Renal cortical epithelial cell (primary cell): ENCODE results near the gene SHISAL1. TPM values are rescaled to one million over a fixed set of nuclear protein-coding genes. Genes with fewer than 3 reads are reported as not detected.
A peak's percentile ranks its signal among the peaks of the same experiment; 100 is the strongest.

Source experiments
- DNase-seq: peaks from one replicate; pipeline ENCODE4 v3.0.0-alpha.2; 2011; ENCODE audit warnings: low read depth
- total RNA-seq: library from RNA; depleted of rRNA; stranded (reverse); fragments of >200 nt; gene quantifications from 2 replicates; pipeline ENCODE4 v1.2.3, GENCODE V29; 2014

SHISAL1 gene
- total RNA-seq: 0.05 TPM in 1 of 2 replicates, not detected in the other

DNA sequence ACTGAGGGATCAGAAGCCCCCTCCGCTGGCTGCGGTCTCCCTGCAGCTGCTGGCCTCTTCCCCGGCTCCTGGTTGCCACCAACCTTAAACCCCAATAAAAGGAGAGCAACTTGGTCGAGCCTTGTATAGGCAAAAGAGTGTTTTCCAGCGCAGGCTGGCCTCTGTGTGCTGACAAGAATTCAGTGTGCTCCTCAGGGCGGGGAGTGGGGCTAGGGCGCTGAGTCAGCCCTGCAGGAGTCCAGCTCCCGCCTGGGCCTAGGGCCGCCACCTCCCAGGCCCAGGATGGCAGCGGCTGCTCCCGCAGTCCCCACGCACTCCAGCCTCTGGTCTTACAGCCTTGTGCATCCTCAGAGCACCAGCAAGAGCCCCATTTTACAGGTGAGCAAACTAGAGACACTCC lies at the start of gene SHISAL1:
TSS of gene SHISAL1 (minus strand) at position 186 of the 400 bp plus-strand sequence. CDS start 12,006 bp downstream, outside the sequence.
- no peak for DNase-seq

DNA sequence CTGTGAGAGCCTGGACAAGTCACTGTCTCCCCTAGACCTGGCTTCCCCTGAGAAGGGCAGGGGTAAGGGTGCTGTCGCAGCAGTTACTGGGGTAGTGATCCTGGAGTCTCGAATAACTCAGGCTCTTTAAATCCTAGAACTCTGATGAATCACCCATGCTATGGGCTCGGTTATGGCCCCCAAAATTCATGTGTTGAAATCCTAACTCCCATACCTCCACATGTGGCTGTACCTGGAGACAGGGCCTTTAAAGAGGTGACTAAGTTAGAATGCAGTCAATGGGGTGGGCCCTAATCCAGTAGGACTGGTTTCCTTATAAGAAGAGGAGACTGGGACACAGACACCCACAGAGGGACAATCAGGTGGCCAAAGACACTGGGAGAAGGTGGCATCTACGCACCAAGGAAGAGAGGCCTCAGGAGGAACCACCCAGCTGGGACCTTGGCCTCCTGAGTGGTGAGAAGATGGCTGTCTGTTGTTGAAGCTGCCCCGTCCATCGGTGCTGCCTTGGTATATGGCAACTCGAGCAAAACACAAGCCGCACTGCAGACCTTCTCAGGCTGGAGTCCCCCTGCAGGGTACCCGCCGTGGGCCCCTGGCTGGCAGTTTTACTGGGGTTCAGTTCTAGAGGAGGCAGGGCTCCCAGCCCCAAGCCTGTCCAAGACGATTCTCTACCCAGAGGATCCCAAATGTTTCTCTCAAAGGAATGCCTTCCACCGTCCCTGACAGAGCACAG lies 48.8 kb upstream of the SHISAL1 start:
- DNase-seq: no peak

DNA sequence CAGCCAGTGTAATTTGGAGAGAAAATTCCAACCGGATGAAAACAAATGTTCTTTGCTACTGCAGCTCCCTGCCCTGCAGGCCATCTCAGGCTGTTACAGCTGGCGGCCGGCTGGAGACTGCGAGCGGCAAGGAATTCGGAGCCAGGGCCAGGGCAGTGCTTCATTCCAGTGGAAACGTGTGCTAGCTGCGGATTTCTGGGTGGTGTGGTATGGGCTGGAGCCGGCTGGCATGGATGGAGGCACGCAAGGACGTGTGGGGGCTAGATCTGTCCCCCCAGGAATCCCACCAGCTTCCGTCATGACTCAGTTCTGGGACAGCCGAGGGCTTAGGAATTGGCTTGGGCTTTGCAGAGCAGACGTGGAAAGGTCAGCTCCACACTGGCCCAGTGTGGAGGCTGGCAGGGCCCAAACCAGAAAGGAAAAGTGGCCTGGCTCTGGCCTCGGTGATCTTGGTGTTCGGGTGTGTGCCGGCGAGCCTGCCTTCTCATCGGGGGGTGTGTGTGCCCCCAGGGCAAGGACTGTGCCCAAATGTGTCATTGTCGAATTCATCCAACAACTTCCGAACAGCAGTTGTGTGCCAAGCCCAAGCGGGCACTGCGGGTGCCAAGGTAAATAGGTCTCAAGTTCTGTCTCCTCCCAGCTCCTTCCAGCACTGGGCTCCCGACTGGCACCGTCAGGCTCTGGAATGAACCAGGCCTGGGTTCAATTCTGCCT lies 48.1 kb upstream of the SHISAL1 start:
- DNase-seq: no peak

DNA sequence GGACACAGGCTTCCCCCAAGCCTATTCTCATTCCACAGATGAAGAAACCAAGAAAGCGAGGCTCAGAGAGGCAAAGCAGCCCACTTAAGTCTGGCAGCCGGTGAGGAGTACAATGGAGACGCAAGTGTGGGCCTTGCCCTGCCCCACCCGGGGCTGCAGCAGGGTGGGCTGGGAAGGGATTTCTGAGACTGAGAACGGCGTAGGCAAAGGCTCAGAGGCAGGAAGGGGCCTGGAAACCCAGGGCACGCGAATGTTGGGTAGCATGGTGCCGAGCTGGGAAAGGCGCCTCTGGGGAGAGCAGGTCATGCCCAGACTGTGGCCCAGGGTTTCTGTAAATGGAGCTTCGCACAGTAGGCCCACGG lies 47.5 kb upstream of the SHISAL1 start:
- no peak for DNase-seq

DNA sequence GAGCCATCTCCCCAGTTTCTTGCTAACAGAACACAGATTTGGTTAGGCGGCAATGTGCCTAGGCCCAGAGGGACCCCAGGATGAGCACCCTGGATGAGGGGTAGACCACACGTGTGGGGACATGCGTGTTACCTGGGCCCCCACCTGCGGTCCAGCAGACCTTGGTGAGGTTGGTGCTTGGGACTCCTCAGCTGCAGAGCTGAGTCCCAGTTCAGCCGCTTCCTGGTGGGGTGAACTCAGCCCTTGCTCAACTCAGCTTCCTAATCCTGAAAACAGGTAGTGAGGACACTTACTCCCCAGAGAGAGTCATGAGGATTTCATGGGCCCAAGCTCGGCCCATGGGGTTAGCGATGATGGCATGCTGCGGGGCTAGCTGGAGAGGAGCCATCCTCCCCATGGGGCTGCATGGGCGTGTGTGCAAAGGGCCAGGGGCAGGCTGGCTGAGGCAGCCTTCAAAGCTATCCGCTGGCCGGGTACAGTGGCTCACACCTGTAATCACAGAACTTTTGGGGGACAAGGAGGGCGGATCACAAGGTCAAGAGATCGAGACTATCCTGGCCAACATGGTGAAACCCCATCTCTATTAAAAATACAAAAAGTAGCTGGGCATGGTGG lies 46.9 kb upstream of the SHISAL1 start:
- no peak for DNase-seq

DNA sequence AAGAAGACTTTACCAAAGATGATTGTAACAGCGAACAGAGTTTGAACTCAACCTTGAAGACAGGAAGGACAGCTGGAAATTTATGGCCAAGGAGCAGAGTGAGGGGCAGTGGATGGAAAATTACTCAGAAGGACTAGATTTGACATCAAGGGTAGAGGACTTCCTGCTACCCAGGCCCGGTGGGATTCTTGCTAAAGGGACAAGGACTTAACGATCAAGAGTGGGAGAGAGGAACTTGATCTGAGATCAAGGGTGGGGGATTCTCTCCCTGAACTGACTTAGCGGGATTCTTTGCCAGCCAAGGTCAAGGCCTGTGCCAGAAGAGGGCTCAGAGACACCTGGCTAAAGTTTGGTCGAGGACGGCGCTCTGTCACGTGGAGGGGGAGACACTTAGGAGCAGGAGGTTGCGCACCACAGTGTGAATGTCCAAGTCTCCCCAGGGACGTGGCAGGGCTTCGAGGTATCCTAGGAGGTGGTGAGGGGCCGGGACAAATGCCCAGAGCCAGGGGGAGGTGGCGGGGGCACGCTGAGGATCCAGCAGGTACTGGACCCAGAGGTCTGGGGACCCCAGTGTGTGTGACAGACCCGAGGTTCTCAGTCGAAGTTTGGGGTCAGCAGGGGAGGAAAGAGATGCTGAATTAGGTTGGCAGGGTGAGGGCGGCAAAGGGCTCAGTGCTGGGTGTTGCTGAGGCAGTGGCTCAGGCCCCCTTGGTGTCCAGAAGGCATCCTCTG lies 46.1 kb upstream of the SHISAL1 start:
- no peak for DNase-seq

DNA sequence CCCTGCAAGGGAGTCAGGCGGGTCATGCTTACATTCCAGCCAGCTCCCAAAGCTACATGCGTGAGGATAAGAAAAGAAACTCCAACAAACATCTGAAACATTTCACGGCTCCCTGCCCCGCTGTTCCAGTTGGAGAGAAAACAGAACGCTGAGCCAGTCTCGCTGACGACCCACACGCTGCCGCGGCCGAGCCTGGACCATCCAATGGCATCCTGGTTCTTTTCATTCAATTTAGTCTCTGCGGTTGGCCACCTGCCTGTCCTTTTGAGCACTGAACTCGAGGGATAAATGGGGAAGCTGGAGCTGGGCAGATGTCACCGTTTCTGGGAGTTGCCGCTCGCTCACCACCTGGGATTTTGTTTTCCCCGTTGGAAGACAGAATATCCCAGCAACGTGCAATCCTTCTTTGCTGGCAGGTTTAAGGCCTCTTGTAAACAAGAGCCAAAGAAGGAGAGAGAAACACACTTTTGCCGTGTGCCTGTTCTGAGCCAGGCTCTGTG lies 45.3 kb upstream of the SHISAL1 start:
- peak; percentile 26 for DNase-seq

DNA sequence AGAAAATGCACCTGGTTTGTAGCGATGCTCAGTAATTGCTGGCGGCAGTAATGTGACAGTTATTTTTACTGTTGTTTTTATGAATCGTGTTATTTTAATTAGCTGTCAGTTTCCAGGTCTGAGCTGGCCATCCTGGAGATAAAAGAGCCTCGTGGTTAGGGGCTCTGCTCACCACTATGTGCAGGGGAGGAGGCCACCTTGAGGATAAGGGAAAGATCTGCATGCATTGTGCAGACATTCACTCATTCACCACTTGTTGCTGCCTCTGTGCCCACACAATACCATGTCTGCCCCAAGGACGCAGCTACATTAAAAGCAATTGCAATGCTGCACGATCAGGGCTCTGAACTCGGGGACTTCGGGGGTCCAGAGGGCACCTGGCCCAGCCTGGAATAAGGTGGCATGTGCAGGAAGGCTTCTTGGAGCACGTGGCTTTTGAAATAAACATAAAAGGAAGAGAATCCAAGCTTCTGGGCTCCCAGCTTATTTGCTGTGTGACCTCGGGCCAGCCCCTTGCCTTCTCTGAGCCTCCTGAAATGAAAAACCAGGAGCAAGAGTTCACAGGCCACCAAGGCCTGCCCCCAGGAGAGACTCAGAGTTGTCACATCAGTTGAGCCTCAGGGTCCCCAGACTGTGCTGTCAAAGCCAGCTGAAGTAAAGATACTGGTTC lies 44.7 kb upstream of the SHISAL1 start:
- DNase-seq: no peak

DNA sequence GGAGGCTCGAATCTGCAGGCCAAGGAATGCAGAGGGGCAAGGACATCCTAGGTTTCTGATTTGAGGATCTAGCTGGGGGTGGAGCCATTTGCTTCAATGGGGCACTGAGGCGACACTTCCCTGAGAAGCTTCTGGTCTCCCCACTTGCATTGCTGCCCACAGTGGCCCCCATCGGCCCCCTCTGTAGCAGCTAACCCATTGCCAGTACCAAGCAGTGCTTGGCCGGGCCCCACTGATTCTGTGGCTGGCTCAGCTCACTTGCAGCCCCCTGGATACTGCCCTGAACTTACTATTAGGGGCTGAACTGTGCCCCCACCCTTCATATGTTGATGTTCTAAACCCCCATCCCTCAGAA lies 42.9 kb upstream of the SHISAL1 start:
- no peak for DNase-seq

DNA sequence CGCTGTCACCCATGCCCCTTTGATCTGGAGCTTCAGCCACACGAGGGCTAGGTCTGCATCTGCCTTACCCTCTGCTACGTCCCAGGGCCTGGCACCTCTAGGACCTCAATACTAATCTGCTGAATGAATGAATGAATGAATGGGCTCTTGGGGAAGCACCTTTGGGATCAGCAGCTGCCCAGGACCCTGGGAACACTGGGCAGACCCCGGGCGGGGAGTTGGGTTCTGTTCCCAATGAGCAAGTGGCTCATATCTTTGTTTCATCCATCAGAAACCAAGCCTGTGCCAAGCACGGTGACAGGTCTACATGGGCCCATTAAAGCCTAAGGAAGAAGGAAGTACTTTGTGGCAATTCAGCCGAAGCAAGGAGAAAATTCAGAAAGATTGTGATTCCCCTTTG lies 41.5 kb upstream of the SHISAL1 start:
- DNase-seq: no peak

DNA sequence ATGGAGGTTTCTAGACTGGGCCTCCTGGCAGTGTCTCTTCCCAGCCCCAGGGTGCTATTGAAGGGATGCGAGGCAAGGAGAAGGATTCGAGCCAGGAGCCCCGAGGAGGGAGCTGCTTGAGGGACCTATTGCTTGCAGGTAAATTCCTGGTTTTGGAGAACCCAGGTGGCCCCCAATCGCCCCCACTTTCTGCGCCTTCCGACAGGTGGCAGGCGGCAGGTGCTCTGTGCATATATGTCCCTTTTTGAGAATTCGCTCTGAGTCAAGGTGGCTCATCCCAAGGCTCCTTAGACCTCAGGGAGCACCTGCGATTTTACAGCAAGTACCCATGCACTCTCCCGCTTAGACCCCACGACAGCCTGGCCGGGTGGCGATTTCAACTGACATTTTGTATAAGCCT lies 40.3 kb upstream of the SHISAL1 start:
- DNase-seq: no peak

DNA sequence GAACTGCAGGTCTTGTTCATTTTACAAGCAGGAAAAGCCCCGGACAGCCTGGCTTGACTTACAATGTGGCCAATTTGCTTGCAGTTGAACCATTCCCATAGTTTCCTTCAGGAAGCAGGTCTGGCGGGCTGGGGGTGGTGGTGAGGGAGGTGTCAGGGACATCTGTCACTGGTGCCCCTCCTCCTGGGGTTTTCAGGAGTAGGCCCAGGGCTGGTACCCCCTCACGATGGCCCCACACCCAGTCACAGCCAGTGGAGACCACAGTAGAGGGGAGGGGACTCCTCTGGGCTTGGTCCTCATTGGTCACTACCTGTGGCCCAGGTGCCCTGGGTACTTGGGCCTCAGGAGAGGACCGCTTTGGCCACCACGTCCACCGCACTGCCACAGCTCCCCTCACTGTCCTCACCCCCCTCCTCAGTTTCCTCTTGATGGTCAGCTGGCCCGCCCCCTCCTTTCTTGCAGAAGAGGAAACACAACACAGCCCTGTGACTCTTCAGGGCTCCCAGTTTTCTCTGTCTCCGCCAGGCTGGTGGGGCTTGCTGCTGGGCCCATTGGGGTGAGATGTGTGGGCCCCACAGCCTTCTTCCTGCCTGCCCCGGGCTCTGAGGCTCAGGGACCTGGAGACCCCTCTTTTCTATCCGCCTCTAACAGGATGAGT lies 39.8 kb upstream of the SHISAL1 start:
- no peak for DNase-seq

DNA sequence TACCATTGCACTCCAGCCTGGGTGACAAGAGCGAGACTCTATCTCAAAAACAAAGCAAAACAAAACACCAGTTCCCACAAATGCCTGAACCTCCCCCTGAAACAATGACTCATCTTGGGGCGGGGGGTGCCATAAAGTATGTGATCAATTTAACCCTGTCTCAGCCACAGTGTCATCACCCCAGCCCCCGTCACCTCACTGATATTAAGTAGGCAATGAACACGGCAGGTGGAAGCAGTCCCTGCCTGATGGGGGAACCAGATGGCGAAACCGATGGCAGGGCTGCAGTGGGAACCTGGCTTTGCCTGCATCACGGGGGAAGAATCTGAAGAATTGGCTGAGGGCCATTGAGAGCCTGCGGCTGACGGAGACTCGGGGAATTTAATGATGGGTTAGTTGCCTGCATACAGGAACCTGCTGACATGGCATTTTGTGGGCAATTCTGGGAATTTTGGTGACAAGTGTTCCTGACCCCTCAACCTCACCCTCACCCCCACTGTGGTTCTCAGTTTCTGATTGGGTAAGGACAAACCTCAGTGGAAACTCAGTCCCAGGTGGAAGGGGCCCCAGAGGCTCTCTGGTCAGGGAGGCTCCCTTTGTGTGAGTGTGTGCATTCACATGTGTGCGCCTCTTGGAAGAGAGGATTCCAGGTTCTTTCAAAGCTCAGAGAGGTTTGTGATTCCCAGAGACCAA lies 39.1 kb upstream of the SHISAL1 start:
- peak; percentile 89 for DNase-seq

DNA sequence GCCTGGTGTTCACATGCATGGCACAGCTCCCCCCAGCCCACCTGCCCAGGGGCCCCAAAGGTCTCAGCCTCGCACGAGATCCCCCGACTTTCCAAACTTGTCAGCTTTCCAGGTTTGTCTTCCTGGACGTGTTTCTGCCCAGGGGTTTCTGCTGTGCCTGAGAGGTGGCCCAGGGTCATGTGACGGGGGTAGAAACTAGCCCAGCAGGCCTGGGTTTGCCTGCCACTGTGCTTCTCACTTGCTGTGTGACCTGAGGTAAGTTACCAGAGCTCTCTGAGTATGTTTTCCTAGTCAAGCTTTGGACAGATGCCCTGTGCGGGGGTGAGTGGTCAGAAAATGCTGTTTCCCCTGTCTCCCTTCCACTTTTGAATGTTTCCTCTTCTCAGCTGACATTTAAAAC lies 38.3 kb upstream of the SHISAL1 start:
- DNase-seq: no peak

DNA sequence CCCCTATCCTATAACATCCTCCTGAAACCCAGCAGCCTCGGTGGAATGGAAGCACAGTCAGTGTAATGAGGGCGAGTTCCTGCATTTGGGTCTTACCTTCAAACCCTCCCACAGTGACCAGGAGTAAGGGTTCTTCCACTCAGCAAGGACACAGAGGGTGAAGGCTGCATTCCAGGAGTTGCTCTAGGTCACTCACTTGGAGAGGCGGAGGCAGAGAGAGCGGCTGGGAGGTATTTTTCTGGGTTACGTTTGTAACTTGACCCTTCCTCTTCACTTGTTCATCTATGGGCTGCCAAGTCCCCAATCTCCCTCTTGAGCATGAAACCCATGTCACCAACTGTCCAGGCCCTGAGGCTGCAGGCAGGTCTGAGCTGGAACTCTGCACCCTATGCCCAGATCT lies 36.8 kb upstream of the SHISAL1 start:
- DNase-seq: no peak

DNA sequence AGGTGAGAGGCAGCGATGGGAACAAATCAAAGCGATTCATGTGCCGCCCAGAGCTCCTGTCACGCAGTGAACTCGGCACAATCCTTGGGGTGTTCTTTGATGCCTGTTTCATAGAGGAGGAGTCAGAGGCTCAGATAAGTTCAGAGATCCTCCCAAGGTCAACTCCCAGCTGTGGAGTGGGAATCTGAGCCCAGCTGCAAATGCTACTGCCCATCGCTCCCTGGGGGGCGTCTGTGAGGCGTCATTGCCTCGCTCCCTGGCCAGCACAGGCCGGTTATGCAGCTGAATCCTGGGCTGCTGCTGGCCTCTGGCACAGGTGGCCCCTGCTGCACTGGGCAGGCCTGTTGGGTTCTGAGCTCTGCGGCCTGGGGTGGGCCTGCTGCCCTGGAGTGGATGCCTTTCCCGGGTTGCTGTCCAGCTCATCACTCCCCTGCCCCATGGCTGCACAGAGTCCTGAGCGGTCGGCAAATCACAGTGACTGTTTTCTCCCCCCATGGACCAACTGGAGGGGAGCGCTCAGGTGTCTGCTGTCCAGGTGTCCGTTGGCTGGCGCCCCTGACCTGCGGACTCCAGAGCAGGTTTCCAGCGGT lies 36.3 kb upstream of the SHISAL1 start:
- DNase-seq: no peak

DNA sequence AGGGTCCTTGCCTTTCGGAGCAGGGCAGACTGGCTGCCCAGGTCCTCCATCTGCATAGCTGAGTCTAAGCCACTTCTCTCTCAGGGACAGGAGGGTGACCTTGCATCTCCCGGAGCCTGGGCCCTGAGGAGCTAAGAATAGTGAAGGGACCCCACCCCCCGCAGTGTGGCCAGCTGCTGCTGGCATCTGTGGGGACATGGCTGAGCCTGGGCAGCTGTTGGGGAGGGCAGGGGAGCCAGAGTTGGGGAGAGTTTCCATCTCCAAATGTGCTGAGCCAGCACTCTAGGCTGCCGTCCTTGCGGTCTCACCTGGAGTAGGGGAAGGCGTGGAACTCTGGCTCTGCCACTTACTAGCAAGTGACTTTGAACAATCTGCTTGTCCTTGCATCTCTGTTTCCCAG lies 34.8 kb upstream of the SHISAL1 start:
- no peak for DNase-seq

DNA sequence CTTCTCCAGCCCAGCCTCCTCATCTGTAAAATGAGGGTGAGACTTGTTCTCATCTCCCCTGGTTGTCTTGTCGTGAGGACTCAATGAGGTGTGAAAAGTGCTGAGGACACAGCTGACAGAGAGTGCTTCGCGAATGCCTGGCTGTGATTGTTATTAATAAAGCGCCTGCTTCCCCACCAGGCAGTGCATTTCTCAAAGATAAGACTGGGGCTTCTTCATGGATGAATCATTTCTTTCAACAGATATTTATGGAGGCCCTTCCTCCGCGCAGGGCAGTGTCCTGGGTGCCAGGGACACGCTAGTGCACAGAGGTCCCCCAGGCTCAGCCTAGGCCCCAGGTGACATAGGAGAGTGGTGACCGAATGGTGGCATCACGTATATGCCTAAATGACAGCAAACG lies 34.3 kb upstream of the SHISAL1 start:
- no peak for DNase-seq

DNA sequence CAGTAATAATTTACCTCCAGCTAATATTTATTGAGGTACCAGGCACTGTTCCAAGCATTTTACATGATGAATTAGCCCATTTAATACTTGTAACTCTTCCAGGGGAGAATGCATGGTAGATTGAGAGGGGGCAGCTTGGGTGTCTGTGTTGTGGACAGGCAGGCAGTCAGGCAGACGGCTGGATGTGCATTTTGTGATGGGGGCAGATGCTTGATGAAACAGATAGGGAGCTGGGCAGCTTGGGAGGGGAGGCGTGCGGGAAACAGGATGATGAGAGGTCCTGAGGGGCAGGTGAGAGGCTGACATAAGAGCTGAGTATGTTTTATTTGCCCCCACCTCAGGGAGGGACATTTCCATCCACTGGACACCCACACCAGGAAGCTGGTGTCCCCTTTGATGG lies 33.1 kb upstream of the SHISAL1 start:
- DNase-seq: no peak

DNA sequence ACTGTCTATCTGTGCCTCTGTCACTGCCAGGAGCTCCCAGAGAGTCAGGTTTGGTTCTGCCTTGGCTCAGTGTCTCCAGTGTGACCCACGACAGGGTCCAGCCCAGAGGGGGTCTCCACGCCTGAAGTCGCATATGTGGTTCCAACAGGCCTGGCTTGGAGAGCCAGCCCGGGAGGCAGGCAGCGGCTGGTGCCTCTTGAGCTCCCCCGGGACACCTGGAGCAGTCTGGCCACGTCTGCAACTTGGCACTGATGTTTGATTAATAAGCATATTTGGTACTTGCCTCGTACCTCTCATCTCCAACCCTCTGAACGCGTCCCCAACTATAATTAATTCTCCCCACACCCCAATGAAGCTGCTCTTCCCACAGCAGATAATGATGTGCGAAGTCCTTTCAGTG lies 31.7 kb upstream of the SHISAL1 start:
- no peak for DNase-seq
